Panc1 (cell line): ENCODE data around the gene DSCAML1. TPM values are rescaled to one million over a fixed set of nuclear protein-coding genes. Genes with fewer than 3 reads are reported as not detected.
"Not testable (repeated sequence)": the region's sequence is repeated elsewhere in the genome, so short reads cannot be mapped to it uniquely, and the experiment has no call there.

Experiments
- ATAC-seq: fragments of 200-7000 bp; cut with Tn5 transposase; 2 replicates; pipeline ENCODE4 v1.9.1; 2020; ENCODE audit warnings: mild to moderate bottlenecking, moderate library complexity
- BruUV-seq: library from RNA; stranded (reverse); fragments of 400-500 nt; replicated peaks from 2 replicates; lab custom pipeline; 2021; lab: Mats Ljungman, UMichigan
- CTCF ChIA-PET: fragments of 300-600 bp; sonication (Branson Sonifier 250); formaldehyde crosslinking; loops from one replicate; lab custom pipeline; 2022; ENCODE audit warnings: antibody characterized with exemption; lab: Charles Lee
- POLR2A ChIA-PET: fragments of 300-600 bp; sonication (Branson Sonifier 250); formaldehyde crosslinking; loops from one replicate; lab custom pipeline; 2022; ENCODE audit warnings: antibody characterized with exemption; lab: Charles Lee
- DNase-seq: peaks from one replicate; pipeline ENCODE4 v3.0.0-alpha.2; 2010; ENCODE audit warnings: low read depth, low spot score
- H3K27ac ChIP-seq: 2 replicates; pipeline ENCODE4 v1.5.1; 2011; ENCODE audit warnings: mild to moderate bottlenecking, low read length, inconsistent platforms
- H3K27me3 ChIP-seq: fragments of 200-500 bp; sonication (Bioruptor generic); 2 replicates; pipeline ENCODE4 v1.6.0; 2014; ENCODE audit warnings: low read length, inconsistent platforms; ENCODE audit not compliant: control insufficient read depth, insufficient read depth
- H3K36me3 ChIP-seq: fragments of 200-500 bp; sonication (Bioruptor generic); 2 replicates; pipeline ENCODE4 v1.5.1; 2014; ENCODE audit warnings: inconsistent platforms, mild to moderate bottlenecking, low read length, moderate library complexity; ENCODE audit not compliant: control insufficient read depth, insufficient read depth
- H3K4me1 ChIP-seq: 2 replicates; pipeline ENCODE4 v1.5.1; 2011; ENCODE audit warnings: inconsistent platforms, mild to moderate bottlenecking, low read length, moderate library complexity; ENCODE audit not compliant: control insufficient read depth, insufficient read depth
- H3K4me3 ChIP-seq, 2 experiments: 2 replicates each; pipeline ENCODE4 v1.5.1; 2011 to 2012; ENCODE audit warnings: low read depth in 2 of 2, low read length in 2 of 2, mild to moderate bottlenecking in 2 of 2, inconsistent platforms in 1 of 2, moderate library complexity in 1 of 2
- H3K9me3 ChIP-seq: fragments of 200-500 bp; sonication (Bioruptor generic); 2 replicates; pipeline ENCODE4 v1.5.1; 2014; ENCODE audit warnings: low read depth, mild to moderate bottlenecking, inconsistent platforms, low read length, moderate library complexity; ENCODE audit not compliant: control insufficient read depth, insufficient read depth
- CTCF ChIP-seq: fragments of 450-650 bp; IDR thresholded peaks from 2 replicates; pipeline ENCODE4 v1.5.1; 2017; ENCODE audit warnings: mild to moderate bottlenecking
- POLR2AphosphoS5 ChIP-seq: IDR thresholded peaks from 2 replicates; pipeline ENCODE4 v1.6.1; 2012; ENCODE audit warnings: mild to moderate bottlenecking, low read depth, low read length, moderate library complexity
- SIN3A ChIP-seq: IDR thresholded peaks from 2 replicates; pipeline ENCODE4 v1.6.1; 2012; ENCODE audit warnings: low read depth, mild to moderate bottlenecking, low read length, moderate library complexity, borderline replicate concordance; ENCODE audit not compliant: insufficient read depth
- TCF7L2 ChIP-seq: IDR thresholded peaks from 2 replicates; pipeline ENCODE4 v1.6.1; 2011; ENCODE audit warnings: mild to moderate bottlenecking, low read depth, low read length, inconsistent platforms
- in situ Hi-C: cut with HindIII; loops from 2 replicates; pipeline ENCODE4 v1.10.0; 2016; ENCODE audit warnings: low sequenced_read_pairs, low pct_unique_long_range_greater_than_20kb
- intact Hi-C: fragments of 100-400 bp; cut with micrococcal nuclease; formaldehyde crosslinking; loops from one replicate; pipeline ENCODE4 v1.10.0; 2022; ENCODE audit not compliant: unreplicated experiment
- total RNA-seq: library from RNA; stranded (reverse); gene quantifications from one replicate; pipeline ENCODE4 v1.2.1, GENCODE V29; 2021; ENCODE audit not compliant: unreplicated experiment
- TF ChIP-seq, protein P1 (sequence below), 2 experiments: IDR thresholded peaks; 2 replicates each; pipeline ENCODE4 v1.6.1; 2011 to 2012; ENCODE audit warnings: low read depth in 2 of 2, control low read depth in 1 of 2, low read length in 1 of 2, mild to moderate bottlenecking in 1 of 2, moderate library complexity in 1 of 2; ENCODE audit not compliant: insufficient read depth in 1 of 2

DSCAML1 gene
- total RNA-seq, 1 experiment from 2014 or later = 1.6 TPM

DNA sequence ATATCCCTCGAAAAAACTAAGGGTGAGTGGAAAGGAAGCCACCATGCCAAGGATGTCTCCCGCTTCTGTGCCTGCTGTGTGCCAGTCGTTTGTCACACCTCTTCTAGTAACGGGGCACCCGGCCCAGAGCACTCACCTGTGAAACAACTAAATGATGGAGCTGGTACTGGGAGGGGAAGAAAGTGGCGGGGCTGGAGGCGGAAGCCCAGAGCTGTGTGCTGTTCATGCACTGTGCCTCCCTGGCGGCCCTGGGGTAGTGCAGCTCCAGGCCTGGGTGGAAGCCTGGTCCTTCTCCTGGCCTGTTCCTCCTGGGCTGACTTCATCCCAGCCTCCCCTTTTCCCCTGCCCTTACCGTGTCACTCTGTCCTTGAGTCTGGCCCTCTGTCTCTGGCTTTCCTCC, 339.2 kb downstream of the DSCAML1 start:
- DNase-seq = no peak

GRCh38 chr11:117457031-117457785, 339.8 kb downstream of the DSCAML1 start:
- no peak for TF ChIP-seq CTCF
- no peak for TF ChIP-seq SIN3A
- no peak for TF ChIP-seq POLR2AphosphoS5
- no peak for TF ChIP-seq TCF7L2
- TF ChIP-seq, protein P1, sequence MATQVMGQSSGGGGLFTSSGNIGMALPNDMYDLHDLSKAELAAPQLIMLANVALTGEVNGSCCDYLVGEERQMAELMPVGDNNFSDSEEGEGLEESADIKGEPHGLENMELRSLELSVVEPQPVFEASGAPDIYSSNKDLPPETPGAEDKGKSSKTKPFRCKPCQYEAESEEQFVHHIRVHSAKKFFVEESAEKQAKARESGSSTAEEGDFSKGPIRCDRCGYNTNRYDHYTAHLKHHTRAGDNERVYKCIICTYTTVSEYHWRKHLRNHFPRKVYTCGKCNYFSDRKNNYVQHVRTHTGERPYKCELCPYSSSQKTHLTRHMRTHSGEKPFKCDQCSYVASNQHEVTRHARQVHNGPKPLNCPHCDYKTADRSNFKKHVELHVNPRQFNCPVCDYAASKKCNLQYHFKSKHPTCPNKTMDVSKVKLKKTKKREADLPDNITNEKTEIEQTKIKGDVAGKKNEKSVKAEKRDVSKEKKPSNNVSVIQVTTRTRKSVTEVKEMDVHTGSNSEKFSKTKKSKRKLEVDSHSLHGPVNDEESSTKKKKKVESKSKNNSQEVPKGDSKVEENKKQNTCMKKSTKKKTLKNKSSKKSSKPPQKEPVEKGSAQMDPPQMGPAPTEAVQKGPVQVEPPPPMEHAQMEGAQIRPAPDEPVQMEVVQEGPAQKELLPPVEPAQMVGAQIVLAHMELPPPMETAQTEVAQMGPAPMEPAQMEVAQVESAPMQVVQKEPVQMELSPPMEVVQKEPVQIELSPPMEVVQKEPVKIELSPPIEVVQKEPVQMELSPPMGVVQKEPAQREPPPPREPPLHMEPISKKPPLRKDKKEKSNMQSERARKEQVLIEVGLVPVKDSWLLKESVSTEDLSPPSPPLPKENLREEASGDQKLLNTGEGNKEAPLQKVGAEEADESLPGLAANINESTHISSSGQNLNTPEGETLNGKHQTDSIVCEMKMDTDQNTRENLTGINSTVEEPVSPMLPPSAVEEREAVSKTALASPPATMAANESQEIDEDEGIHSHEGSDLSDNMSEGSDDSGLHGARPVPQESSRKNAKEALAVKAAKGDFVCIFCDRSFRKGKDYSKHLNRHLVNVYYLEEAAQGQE (IDR thresholded peaks at IDR 0.05; ENCODE audit: insufficient read depth in 1 of 2, low read depth in 2 of 2, low read length in 1 of 2) = no peak
- no peak overlapping the region for H3K4me3 ChIP-seq
- no peaks in the 10 kb centered on the region for H3K4me1 ChIP-seq
- in situ Hi-C loops = no loop called here
- intact Hi-C loops = no loop called here
- no peak for DNase-seq
- no TSS peak for BruUV-seq
- no peak overlapping the region for H3K27ac ChIP-seq
- peaks cover 7% of the 10 kb centered on the region for H3K9me3 ChIP-seq
- H3K27me3 ChIP-seq = peaks cover 1% of the 10 kb centered on the region; the same call in 1 of the 2 replicates
- ATAC-seq = no peak
- CTCF ChIA-PET = interaction anchor here (0.6 kb wide), 1 partner anchor 138 kb away, joined by 7 read pairs; no protein-coding TSS in a partner anchor
- H3K36me3 ChIP-seq = no peaks in the 10 kb centered on the region
- POLR2A ChIA-PET = interaction anchor here (0.6 kb wide), 1 partner anchor 8 kb away, joined by 13 read pairs; no protein-coding TSS in a partner anchor

More for the DNA sequence above, 339.2 kb downstream of the DSCAML1 start:
- TF ChIP-seq SIN3A (no peak), CTCF (no peak), TCF7L2 (no peak), POLR2AphosphoS5 (no peak)
- TF ChIP-seq, protein P1 (IDR thresholded peaks at IDR 0.05; ENCODE audit: insufficient read depth in 1 of 2, low read depth in 2 of 2, low read length in 1 of 2) = no peak
- ChIA-PET POLR2A (no interaction called here), CTCF (no interaction called here)
- H3K27ac ChIP-seq = no peak overlapping the region
- no peak overlapping the region for H3K4me3 ChIP-seq
- in situ Hi-C loops (no loop called here), intact Hi-C loops (no loop called here)
- no TSS peak for BruUV-seq
- no peaks in the 10 kb centered on the region for H3K4me1 ChIP-seq
- no peaks in the 10 kb centered on the region for H3K36me3 ChIP-seq
- peaks cover 7% of the 10 kb centered on the region for H3K9me3 ChIP-seq
- peak; percentile 56 for ATAC-seq
- H3K27me3 ChIP-seq = no peaks in the 10 kb centered on the region; the same call in 1 of the 2 replicates

DNA sequence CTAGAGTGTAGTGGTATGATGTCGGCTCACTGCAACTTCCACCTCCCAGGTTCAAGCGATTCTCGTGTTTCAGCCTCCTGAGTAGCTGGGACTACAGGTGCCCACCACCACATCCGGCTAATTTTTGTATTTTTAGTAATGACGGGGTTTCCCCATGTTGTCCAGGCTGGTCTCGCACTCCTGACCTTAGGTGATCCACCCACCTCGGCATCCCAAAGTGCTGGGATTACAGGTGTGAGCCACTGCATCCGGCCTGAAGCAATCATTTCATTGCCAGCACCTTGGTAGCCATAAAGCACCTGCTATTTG, 340.3 kb downstream of the DSCAML1 start:
- H3K4me3 ChIP-seq, BruUV-seq, H3K4me1 ChIP-seq, H3K27ac ChIP-seq, DNase-seq, intact Hi-C loops, H3K36me3 ChIP-seq, H3K9me3 ChIP-seq, ATAC-seq, H3K27me3 ChIP-seq, in situ Hi-C loops: not testable (repeated sequence)
- ChIA-PET POLR2A (interaction anchor here (0.6 kb wide), 1 partner anchor 8 kb away, joined by 13 read pairs; no protein-coding TSS in a partner anchor), CTCF (interaction anchor here (0.6 kb wide), 1 partner anchor 139 kb away, joined by 7 read pairs; no protein-coding TSS in a partner anchor)
